Osteocyte (in vitro differentiated cells): ENCODE results near the gene GEMIN5. TPM values are rescaled to one million over a fixed set of nuclear protein-coding genes. Genes with fewer than 3 reads are reported as not detected.

Experiments
- DNase-seq: peaks from one replicate; pipeline ENCODE4 v3.0.0; 2021; ENCODE audit warnings: mixed read lengths; ENCODE audit not compliant: unreplicated experiment; ENCODE audit errors: extremely low spot score
- H3K27ac Mint-ChIP-seq: one replicate; pipeline ENCODE4 v1.8.0; 2021; ENCODE audit warnings: mild to moderate bottlenecking, mixed read lengths; ENCODE audit not compliant: unreplicated experiment
- H3K27me3 Mint-ChIP-seq: one replicate; pipeline ENCODE4 v1.8.0; 2021; ENCODE audit warnings: mixed read lengths; ENCODE audit not compliant: unreplicated experiment
- H3K36me3 Mint-ChIP-seq: one replicate; pipeline ENCODE4 v1.8.0; 2021; ENCODE audit warnings: mixed read lengths; ENCODE audit not compliant: unreplicated experiment
- H3K4me1 Mint-ChIP-seq: one replicate; pipeline ENCODE4 v1.8.0; 2021; ENCODE audit warnings: mixed read lengths; ENCODE audit not compliant: unreplicated experiment
- H3K4me3 Mint-ChIP-seq: one replicate; pipeline ENCODE4 v1.8.0; 2021; ENCODE audit warnings: mild to moderate bottlenecking, moderate library complexity, mixed read lengths; ENCODE audit not compliant: unreplicated experiment
- H3K9me3 Mint-ChIP-seq: one replicate; pipeline ENCODE4 v1.8.0; 2021; ENCODE audit warnings: mixed read lengths; ENCODE audit not compliant: unreplicated experiment
- CTCF ChIP-seq: fragments of 200-600 bp; sonication (generic); IDR thresholded peaks from 2 replicates; pipeline ENCODE4 v1.5.0; 2021; ENCODE audit warnings: antibody characterized with exemption, mild to moderate bottlenecking, moderate library complexity
- total RNA-seq: library from RNA; stranded (reverse); gene quantifications from 2 replicates; pipeline ENCODE4 v1.2.1, GENCODE V29; 2021

Gene GEMIN5
- total RNA-seq, 1 donor from 2014 or later: 17.6 TPM

- TF ChIP-seq CTCF: no peak
- Mint-ChIP-seq H3K27ac (no peak overlapping the region), H3K4me1 (peaks cover 53% of the 10 kb centered on the region)
Observed at GRCh38 chr5:154861946-154862345, 76.1 kb downstream of the GEMIN5 start.

GRCh38 chr5:154860765-154861164, 77.2 kb downstream of the GEMIN5 start:
- H3K36me3 Mint-ChIP-seq: peaks cover 25% of the 10 kb centered on the region
- peak overlapping the region; percentile 92 for H3K4me3 Mint-ChIP-seq
- TF ChIP-seq CTCF: no peak
- DNase-seq: no peak
- peaks cover 49% of the 10 kb centered on the region for H3K4me1 Mint-ChIP-seq
- H3K9me3 Mint-ChIP-seq: no peaks in the 10 kb centered on the region
- H3K27me3 Mint-ChIP-seq: no peaks in the 10 kb centered on the region
- peak overlapping the region; percentile 100 for H3K27ac Mint-ChIP-seq

More at GRCh38 chr5:154861946-154862345, 76.1 kb downstream of the GEMIN5 start:
- Mint-ChIP-seq H3K36me3 (peaks cover 31% of the 10 kb centered on the region), H3K9me3 (no peaks in the 10 kb centered on the region), H3K4me3 (peak overlapping the region; percentile 40), H3K27me3 (no peaks in the 10 kb centered on the region)
- no peak for DNase-seq

DNA sequence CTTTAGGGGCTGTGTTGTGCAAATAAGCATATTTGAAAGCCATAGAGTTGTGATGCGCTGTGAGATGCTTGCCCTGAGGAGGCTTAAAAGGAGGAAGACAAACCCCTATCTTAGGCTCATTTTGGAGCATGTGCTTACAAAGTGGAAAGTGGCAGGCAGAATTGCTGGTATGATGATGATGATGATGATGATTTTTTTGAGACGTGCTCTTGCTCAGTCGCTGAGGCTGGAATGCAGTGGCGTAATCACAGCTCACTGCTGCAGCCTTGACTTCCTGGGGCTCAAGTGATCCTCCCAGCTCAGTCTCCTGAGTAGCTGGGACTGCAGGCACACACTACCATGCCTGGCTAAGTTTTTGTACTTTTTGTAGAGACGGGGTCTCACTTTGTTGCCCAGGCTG, 77.9 kb downstream of the GEMIN5 start:
- H3K4me3 Mint-ChIP-seq: peak overlapping the region; percentile 92
- peak overlapping the region; percentile 100 for H3K27ac Mint-ChIP-seq
- no peaks in the 10 kb centered on the region for H3K27me3 Mint-ChIP-seq

GRCh38 chr5:154858972-154859871, 78.8 kb downstream of the GEMIN5 start:
- peak overlapping the region; percentile 92 for H3K4me3 Mint-ChIP-seq
- H3K9me3 Mint-ChIP-seq: no peaks in the 10 kb centered on the region
- TF ChIP-seq CTCF: no peak
- peak overlapping the region; percentile 100 for H3K27ac Mint-ChIP-seq
- H3K27me3 Mint-ChIP-seq: no peaks in the 10 kb centered on the region
- H3K4me1 Mint-ChIP-seq: peaks cover 40% of the 10 kb centered on the region
- no peak for DNase-seq
- peaks cover 13% of the 10 kb centered on the region for H3K36me3 Mint-ChIP-seq

More for the DNA sequence above, 77.9 kb downstream of the GEMIN5 start:
- peaks cover 42% of the 10 kb centered on the region for H3K4me1 Mint-ChIP-seq
- no peaks in the 10 kb centered on the region for H3K9me3 Mint-ChIP-seq
- H3K36me3 Mint-ChIP-seq: peaks cover 18% of the 10 kb centered on the region
- DNase-seq: no peak
- TF ChIP-seq CTCF: no peak

GRCh38 chr5:154858297-154858971, 79.6 kb downstream of the GEMIN5 start, which contains the start of gene CNOT8:
TSS of gene CNOT8 (plus strand) at chr5:154858627. CDS start at chr5:154863279, 4,652 bp downstream.
- peak within 1 kb of the TSS; percentile 92 for H3K4me3 Mint-ChIP-seq
- H3K36me3 Mint-ChIP-seq: peaks cover 6% of the 10 kb centered on the region
- no peaks in the 10 kb centered on the region for H3K27me3 Mint-ChIP-seq
- H3K9me3 Mint-ChIP-seq: no peaks in the 10 kb centered on the region
- TF ChIP-seq CTCF: no peak
- H3K4me1 Mint-ChIP-seq: peaks cover 40% of the 10 kb centered on the region
- H3K27ac Mint-ChIP-seq: peak within 1 kb of the TSS; percentile 100
- DNase-seq: peak; percentile 99
